Activated T-cell treated with anti-CD3 and anti-CD28 coated beads, Interleukin-2, amount 50 U/mL, for 1 hour (primary cell): ENCODE results near the gene ZNF639.

Source experiments
- DNase-seq: peaks from one replicate; pipeline ENCODE4 v3.0.0-alpha.2; 2020

The ZNF639 gene

DNA sequence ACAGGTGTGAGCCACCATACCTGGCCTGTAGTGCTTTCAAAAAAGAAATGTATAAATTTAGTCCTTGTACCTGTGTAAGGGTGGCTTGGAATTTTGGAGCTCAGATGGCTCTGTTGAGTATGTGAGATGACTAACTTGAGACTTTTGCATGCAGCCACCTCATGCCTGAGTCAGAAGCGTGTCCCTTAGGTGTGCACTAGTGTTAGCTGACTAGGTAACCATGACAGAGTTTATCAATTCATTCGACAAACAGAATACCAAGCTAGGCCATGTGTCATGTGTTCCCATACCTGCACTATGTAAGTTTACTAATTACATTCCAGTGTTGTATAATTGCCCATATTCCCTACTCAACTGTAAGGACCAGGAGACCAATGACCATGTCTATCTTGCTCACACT lies 4.0 kb upstream of the ZNF639 start:
- DNase-seq: no peak

DNA sequence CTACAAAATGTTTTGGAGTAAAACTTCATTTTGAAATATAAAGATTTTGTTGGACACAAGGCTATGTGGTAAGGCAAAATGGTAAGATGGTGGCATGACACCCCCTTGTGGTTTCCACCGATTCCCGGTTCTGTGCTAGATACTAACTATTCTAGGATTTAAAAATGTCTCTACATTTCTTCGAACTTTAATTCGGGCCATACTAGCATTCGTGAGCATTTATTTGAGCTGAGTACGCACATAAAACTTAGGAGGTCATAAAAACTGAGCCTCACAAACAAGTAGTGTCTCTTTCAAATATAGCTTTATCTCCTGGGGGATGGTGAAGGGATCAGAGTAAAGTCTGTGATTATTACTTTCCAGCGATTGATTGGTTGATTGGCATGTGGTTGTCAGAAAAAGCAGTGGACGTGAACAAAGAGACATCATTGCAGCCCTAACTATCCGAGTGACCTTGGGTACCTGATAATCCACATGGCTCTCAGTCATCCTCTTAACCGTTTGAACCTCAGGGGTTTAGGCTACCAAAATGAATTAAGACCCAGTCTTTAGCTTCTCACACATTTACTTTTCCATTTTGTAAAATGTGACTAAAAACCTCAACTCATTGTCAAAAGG lies 1.1 kb upstream of the ZNF639 start:
- DNase-seq: no peak

DNA sequence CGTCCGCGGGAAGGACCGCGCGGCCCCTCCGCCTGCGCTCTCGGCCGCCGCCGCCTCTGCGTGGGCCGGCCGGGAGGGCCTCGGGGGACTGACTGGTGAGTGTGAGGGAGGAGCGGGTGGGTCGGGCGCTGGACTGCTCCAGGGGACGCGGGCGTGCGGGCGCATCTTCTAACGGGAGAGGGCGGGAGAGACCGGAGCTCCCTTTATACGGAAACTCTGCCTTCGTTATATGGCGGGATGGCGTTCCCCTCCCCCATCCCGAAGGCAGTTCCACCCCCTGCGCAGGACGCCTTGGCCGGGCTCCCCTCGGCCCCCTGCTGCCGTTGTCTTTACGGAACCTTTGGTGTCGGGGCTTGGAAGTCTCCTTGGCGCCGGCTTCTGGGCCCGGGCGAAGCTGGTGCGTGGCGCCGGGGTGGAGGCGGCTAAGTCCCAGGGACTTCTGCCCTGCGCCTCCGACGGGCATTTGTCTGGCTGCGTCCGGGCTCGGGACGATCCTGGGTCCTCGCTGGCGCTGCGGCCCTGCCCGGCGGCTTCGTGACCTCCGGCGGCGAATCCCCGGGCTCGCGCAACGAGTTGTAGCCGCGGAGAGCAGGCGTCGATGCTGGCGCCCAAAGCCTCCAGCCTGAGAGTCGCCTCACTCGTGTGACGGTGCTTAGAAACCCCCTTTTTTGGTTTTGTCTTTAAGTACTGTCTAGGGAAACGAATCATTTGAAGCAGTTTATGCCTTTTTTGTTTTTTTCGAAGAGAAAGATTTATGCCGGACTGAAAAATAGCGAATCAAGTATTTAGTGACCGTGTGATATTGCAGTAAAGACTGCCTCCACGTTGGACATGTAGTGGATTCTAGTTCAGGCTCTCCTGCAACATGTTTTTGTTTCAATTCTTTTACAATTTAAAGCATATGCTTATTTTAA lies 623 bp downstream of the ZNF639 start:
- peak; percentile 71 for DNase-seq

DNA sequence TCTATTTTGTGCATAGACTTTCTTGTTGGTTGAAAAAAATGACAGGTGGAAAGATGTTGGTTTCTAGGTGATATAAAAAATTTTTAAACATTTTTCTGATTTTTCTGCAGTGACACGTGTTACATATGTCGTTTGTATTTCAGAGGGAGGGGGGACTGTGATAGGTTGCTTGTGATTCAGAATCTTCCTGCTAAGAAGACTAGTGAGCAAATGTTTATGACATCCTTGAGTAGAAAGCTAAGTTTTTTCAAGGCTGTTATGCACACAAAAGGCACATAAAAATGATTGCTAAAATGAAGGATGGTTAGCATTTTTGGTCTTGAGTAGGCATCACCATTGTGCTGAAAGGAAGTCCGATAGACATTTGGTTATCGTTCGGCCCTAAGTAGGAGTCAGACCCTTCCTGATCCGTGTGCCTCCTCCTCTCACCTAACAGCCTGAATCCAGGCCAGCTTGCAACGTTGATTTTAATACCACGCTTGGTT lies 1.5 kb downstream of the ZNF639 start:
- no peak for DNase-seq

DNA sequence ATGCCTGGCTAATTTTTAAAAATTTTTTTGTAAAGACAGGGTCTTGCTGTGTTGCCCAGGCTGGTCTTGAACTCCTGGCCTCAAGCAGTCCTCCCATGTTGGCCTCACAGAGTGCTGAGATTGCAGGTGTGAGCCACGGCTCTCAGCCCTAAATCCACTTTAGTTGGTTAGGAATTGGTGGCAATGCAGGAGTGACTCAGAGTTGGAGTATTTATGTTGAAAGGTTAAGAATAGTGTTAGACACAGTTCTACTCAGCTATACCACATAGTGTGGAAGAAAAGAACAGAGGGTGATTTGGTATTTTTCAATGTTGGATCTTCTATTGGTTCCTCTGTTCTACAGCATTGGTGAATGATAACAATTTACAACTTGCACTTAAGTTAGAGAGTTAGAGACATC lies 7.6 kb downstream of the ZNF639 start:
- DNase-seq: no peak

DNA sequence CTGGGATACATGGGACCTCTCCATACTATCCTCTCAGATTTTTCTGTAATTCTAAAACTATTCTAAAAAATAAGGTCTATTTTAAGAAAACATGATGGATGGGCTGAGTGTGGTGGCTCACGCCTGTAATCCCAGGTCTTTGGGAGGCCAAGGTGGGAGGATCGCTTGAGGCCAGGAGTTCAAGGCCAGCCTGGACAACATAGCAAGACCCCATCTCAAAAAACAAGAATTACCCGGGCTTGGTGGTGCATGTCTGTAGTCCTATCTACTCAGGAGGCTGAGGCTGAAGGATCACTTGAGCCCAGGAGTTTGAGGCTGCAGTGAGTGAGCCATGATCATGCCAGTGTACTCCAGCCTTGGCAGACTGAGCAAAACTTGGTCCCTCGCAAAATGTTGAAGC lies 9.4 kb downstream of the ZNF639 start:
- DNase-seq: no peak

DNA sequence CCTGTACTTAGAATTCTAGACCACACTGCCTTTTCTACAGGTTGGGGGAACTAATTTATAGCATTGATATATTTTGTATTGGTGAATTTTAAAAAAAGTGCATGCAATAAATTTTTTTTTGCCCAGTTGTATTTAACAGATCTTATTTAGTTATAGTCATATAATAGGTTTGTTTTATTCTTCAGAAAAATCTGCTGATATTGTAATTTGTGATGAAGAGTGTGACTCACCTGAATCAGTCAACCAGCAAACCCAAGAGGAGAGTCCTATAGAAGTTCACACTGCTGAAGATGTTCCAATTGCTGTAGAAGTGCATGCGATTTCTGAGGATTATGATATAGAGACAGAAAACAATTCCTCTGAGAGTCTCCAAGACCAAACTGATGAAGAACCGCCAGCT lies 10.3 kb downstream of the ZNF639 start:
- no peak for DNase-seq

DNA sequence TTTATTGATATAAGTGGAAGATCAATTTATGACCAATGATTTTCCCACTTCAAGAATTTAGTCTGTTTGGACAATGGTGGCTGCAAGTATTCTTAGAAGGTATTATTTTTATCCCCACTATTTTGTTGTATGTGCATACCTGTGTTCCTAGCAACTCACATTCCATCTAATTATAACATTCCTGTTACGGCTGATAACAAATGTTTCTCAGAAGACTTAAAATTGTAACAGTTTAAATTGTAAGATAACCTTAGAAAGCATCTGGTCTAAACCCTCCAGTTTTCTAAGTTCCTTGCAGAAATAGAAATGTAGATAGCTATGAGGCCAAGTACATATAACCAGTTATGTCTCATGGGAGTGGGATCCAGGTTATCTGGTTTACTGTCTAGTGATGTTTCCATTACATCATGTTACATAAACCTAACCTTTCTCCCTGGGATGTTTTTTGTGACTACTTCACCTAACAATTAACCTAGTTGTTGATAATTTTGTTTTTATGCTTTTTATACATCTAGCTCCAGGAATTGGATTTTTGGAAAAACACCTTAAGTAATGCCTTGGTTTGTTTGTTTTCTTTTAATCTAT lies 13.6 kb downstream of the ZNF639 start:
- DNase-seq: no peak

DNA sequence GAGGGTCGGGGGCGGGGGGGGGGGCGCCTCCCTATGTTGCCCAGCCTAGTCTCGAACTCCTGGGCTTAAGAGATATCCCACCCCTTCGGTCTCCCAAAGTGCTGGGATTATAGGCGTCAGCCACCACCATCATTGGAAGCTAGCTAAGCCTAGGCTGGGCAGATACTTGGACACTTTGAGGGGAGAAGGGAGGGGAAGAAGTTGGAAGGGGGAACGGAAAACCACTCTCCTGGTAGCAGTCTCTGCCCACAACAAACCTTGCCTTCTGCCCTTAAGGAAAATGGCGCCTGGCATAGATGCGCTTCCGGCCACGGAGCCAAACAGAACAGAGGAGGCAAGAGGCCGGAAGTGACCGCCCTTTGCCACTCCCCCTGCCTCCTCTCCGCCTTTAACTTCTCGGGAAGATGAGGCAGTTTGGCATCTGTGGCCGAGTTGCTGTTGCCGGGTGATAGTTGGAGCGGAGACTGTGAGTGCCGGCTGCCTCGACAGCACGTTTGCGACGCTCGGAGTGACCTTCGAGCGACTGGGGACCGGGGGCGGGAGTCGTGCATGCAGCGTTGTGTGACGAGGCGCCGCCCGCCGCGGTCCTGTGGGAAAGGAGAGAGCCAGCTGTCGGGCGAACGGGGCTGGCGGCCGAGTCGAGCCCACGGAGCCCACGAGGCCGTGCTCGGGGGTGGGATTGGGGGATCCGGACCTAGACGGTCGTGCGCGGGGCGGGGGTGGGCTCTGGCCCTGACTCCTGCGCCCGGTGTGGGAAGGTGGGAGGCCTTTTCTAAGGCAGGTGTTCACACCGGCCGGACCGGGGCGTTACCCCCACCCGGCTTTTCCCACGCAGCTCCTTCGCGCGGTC lies 24.7 kb downstream of the ZNF639 start, which contains the start of gene MFN1:
MFN1 (plus strand) TSS at position 365 of the 850 bp plus-strand sequence. CDS start 1,143 bp downstream, outside the sequence.
- DNase-seq: peak; percentile 85

DNA sequence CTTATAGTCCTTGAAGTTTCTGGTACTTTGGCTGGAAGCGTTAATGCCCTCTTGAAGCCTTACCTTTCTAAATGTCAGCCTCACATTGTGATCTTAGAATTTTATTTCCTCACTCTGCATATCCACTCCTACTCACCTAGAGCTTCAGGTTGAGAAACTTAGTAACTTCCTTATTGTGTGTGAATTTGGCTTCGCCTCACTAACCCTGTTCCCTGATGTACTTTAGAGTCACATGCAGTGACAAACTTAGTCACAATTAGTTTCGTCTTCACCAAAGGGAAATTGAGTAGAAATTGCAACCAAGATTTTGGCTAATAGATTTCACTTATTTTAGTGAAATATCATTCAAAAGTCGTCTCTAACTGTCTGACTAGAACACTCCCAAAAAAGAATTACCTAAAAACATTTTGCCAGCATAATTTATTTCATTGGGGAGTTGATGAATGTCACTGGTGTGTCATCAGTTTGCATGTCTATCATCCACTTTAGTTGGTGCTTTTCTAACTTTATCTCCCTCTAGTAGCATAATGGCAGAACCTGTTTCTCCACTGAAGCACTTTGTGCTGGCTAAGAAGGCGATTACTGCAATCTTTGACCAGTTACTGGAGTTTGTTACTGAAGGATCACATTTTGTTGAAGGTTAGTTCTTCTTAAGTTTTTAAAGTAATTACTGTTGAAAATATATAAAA lies 25.6 kb downstream of the ZNF639 start:
- DNase-seq: no peak

DNA sequence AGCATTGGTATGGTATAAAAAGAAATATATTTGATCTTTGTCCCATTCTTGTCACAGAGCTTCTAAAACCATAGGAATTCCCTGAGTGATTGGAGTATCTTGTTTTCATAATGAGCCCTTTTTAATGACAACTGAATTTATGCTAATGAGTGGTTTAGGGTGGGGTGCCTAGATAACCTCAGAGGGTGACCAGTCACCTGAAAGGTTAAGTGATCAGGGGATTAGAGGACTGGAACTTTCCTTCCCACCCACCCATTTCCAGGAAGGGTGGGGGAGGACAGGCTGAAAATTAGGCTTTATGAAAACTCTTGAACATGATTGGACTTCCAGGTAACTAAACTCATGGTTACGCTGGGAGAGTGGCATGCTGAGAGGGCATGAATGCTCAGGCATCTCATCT lies 33.2 kb downstream of the ZNF639 start:
- DNase-seq: no peak

DNA sequence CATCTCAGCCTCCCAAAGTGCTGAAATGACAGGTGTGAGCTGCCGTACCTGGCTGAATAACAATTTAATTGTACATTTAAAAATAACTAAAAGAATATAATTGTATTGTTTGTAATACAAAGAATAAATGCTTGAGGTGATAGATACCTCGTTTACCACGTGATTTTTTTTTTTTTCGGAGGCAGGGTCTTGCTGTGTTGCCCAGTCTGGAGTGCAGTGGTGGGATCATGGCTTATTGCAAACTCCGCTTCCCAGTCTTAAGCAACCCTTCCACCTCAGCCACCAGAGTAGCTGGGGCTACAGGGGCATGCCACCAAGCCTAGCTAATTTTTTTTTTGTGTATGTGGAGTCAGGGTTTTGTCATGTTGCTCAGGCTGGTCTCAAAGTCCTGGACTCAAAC lies 40.5 kb downstream of the ZNF639 start:
- DNase-seq: no peak

DNA sequence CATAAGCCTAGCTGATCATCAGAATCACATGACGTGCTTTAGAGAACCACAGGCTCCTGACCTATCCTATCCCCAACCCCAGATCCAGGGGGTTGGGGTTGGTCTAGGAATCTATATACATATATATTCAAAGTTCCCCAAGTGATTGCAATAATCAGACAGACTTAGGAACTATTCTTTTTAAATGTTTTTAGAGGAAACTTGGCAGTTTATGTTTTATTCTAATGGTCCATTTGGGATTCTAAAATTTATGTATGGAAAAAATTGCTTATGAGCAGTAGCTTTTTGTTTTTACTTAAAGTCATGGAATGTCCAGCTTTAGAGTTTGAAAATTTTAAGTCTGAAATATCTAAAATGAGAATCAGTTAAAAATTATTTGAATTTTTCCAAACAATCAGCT lies 46.8 kb downstream of the ZNF639 start:
- no peak for DNase-seq

DNA sequence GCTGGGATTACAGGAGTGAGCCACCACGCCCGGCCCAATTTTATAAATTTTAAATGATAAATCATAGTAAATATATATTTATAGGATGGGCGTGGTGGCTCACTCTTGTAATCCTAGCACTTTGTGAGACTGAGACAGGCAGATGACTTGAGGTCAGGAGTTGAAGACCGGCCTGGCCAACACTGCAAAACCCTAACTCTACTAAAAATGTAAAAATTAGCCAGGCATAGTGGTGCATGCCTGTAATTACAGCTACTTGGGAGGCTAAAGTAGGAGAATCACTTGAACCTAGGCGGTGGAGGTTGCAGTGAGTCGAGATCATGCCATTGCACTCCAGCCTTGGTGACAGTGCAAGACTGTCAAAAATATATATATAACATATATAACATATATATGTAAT lies 51.1 kb downstream of the ZNF639 start:
- no peak for DNase-seq

DNA sequence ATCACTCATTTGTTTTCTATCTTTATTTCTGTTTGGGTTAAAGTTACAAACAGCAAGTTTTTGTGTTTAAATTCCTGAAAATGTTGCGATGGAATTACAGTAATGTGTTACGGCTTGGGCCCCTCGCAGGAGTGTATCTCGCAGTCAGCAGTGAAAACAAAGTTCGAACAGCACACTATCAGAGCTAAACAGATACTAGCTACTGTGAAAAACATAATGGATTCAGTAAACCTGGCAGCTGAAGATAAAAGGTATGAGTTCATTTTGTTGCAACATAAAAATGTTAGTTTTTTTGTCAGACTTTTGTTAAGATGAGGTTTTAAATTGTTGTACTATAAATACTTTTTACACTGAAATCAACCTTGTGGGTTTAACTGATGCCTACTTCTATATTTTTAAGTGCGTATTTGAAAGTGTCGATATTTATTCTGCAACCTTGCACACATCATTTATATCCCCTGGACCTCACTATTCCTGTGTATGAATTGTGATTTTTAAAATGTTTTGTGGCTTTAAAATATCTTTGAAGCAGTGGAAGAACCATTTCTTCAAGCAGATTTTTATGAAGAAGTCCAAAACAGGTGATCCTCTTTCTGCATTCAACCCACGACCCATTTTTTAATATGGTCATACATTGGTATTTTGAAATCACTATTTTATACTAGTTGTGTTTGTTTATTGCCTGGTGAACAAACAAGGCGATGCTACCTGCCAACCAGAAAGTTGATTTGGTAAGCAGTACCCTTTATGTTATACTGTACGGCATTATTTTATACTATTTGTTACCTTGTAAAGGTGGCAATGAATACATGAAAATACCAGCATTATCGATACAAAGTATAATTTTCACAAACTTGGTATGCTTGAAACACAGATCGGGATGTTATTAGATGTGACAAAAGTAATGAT lies 52.5 kb downstream of the ZNF639 start:
- DNase-seq: no peak

DNA sequence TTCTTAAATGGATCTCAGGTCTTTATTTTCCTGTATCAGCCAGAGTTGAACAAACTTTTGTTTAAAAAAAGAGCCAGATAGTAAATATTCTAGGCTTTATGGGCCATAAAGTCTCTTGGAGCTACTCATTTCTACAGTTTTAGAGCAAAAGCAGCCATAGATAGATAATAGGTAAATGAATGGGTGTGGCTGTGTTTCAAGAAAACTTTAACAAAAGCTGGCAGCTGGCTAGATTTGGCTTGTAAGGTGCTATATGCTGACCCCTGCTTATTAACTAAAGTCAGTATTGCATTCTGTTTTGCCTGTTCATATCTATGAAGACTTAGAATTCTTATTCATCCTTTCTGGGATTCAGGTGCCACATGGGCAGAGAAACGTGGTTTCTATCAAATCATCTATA lies 53.6 kb downstream of the ZNF639 start:
- no peak for DNase-seq
